Mucosa of descending colon (tissue), 3 donors: ENCODE data around the gene DSE. TPM values are rescaled to one million over a fixed set of nuclear protein-coding genes. Genes with fewer than 3 reads are reported as not detected.

ENCODE experiments used
- ATAC-seq: fragments of 200-7000 bp; cut with Tn5 transposase; one replicate; pipeline ENCODE4 v1.9.1; 2020; ENCODE audit warnings: mild to moderate bottlenecking, moderate library complexity
- DNase-seq, 3 donors: peaks; one replicate each; pipeline ENCODE4 v3.0.0-alpha.2; 2020
- H3K36me3 ChIP-seq: fragments of 200-600 bp; one replicate; pipeline ENCODE4 v1.8.0; 2021; ENCODE audit warnings: low read depth, mild to moderate bottlenecking
- H3K4me1 ChIP-seq: fragments of 200-600 bp; one replicate; pipeline ENCODE4 v1.8.0; 2021; ENCODE audit warnings: low read depth, mild to moderate bottlenecking
- H3K4me3 ChIP-seq: fragments of 200-600 bp; one replicate; pipeline ENCODE4 v1.8.0; 2021; ENCODE audit warnings: mild to moderate bottlenecking
- H3K9me3 ChIP-seq: fragments of 200-600 bp; one replicate; pipeline ENCODE4 v1.8.0; 2021; ENCODE audit warnings: mild to moderate bottlenecking
- intact Hi-C, 2 donors: fragments of 100-400 bp; cut with DNase I in 1 of 2; cut with micrococcal nuclease in 1 of 2; formaldehyde crosslinking; loops; one replicate each; pipeline versions ENCODE4 v1.11.0 to v1.11.1; 2022; cut with DNase I, micrococcal nuclease
- total RNA-seq, 3 donors: library from RNA; stranded (reverse); fragmentation: NEBNext Ultra II Directional in 2 of 3; extraction: Animal tissue kit (Norgen Biotek cat#: 25700) in 2 of 3; gene quantifications; one replicate each; pipeline versions ENCODE4 v1.2.1 to v1.2.4, GENCODE V29; 2021 to 2023
- TF ChIP-seq, protein P1 (sequence below): fragments of 200-600 bp; IDR thresholded peaks from one replicate; pipeline ENCODE4 v1.8.0; 2022; ENCODE audit warnings: antibody characterized with exemption, mild to moderate bottlenecking
- donor health status: DM: no; HTN: no; CAD: no; lungs with moderate emphysema.
- donor health status: DM: no; HTN: no; CAD: no.
- donor health status: DM: no; HTN: yes; CAD: no.

DSE gene
- total RNA-seq, 3 donors from 2014 or later: 6.3 to 23.8 (median 14.4) TPM

DNA sequence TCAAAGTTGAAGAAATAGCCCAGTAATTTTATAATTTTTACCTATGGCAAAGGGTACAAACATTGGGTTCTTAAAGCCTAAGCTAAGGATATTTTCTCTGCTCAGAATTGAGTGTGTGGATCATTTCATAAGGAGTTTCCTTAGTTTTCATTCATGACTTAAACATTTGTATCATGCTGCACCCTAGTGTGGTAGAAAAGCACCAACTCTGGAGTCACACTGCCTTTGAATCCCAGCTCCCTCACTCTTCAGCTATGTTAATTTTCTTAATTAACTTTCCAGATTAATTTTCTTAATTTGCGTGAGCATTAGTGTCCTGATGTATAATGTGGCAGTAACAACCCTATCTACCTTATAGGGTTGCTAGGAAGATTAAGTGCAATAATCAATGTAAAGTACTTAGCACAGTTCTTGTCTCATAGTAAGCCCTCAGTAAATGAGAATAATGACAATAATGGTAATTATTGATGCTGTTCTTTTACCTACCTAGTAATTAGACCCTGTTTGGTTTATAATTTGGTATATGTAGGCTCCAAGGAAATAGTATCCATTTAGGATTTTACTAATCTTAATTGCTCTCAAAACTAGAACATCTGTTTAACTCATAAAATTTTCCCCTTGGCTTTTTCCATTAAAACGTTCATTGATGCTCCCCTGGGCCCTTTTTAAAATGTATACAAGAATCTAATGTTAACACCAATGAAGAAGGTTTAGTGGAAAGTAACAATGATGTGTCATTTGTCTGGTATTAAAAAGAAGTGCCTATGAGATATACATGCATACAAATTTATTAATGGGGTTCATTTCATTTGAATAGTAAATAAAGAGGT, 31.6 kb downstream of the DSE start:
- DNase-seq (no peak), ATAC-seq (no peak)

DNA sequence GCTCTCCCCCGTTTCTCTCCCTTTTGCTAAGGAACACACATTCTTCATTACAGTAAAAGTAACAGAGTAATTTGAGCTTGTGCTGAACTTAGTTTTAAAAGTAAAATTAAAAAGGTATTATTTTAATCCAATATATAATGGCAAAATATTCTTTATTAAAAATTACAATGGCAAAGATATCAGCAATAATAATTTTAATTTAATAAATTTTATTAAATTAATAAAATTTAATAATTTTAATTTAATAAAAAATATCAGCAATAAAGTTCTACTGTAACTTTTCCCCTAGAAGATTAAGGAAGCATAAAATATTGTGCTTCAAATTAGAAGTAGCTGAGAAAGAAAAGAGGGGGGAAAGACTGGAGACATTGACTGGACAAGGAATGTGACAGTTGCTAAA, 32.5 kb downstream of the DSE start:
- no peak for ATAC-seq
- Histone ChIP-seq H3K4me1 (no peaks in the 10 kb centered on the region), H3K36me3 (no peaks in the 10 kb centered on the region), H3K4me3 (no peak overlapping the region), H3K9me3 (no peaks in the 10 kb centered on the region)
- DNase-seq: no peak
- intact Hi-C loops: no loop called here
- TF ChIP-seq, protein P1, sequence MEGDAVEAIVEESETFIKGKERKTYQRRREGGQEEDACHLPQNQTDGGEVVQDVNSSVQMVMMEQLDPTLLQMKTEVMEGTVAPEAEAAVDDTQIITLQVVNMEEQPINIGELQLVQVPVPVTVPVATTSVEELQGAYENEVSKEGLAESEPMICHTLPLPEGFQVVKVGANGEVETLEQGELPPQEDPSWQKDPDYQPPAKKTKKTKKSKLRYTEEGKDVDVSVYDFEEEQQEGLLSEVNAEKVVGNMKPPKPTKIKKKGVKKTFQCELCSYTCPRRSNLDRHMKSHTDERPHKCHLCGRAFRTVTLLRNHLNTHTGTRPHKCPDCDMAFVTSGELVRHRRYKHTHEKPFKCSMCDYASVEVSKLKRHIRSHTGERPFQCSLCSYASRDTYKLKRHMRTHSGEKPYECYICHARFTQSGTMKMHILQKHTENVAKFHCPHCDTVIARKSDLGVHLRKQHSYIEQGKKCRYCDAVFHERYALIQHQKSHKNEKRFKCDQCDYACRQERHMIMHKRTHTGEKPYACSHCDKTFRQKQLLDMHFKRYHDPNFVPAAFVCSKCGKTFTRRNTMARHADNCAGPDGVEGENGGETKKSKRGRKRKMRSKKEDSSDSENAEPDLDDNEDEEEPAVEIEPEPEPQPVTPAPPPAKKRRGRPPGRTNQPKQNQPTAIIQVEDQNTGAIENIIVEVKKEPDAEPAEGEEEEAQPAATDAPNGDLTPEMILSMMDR: no peak

More for the DNA sequence above, 31.6 kb downstream of the DSE start:
- TF ChIP-seq, protein P1: no peak
- intact Hi-C loops: no loop called here
- H3K9me3 ChIP-seq: no peaks in the 10 kb centered on the region
- H3K36me3 ChIP-seq: no peaks in the 10 kb centered on the region
- H3K4me1 ChIP-seq: no peaks in the 10 kb centered on the region
- no peak overlapping the region for H3K4me3 ChIP-seq

GRCh38 chr6:116404696-116405095, 33.9 kb downstream of the DSE start:
- no peak for DNase-seq
- Histone ChIP-seq H3K4me3 (no peak overlapping the region), H3K4me1 (no peaks in the 10 kb centered on the region), H3K36me3 (no peaks in the 10 kb centered on the region), H3K9me3 (no peaks in the 10 kb centered on the region)
- intact Hi-C loops: no loop called here
- TF ChIP-seq, protein P1: no peak
- no peak for ATAC-seq

DNA sequence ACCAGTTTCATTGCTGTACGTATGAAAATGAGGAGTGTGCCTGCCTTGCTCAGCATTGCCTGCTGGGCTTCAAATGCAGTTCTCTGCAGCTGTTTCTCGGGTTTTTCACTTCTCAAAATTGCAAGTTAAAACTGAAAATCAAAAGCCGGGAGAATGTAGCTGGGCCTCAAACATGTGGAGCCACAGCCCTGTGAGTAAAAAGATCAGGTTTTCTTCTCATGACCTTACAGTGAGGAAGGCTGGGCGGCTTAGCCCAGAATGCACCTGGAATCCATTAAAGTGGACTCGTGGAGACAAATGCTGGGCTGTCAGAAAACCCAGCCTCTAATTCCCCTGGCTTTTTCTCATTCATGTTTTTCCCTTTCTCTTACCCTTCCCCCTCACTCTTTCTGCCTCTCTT, 34.4 kb downstream of the DSE start:
- Histone ChIP-seq H3K4me3 (no peak overlapping the region), H3K36me3 (no peaks in the 10 kb centered on the region), H3K4me1 (no peaks in the 10 kb centered on the region), H3K9me3 (no peaks in the 10 kb centered on the region)
- no peak for DNase-seq
- ATAC-seq: peak; percentile 34
- intact Hi-C loops: no loop called here
- TF ChIP-seq, protein P1: no peak

DNA sequence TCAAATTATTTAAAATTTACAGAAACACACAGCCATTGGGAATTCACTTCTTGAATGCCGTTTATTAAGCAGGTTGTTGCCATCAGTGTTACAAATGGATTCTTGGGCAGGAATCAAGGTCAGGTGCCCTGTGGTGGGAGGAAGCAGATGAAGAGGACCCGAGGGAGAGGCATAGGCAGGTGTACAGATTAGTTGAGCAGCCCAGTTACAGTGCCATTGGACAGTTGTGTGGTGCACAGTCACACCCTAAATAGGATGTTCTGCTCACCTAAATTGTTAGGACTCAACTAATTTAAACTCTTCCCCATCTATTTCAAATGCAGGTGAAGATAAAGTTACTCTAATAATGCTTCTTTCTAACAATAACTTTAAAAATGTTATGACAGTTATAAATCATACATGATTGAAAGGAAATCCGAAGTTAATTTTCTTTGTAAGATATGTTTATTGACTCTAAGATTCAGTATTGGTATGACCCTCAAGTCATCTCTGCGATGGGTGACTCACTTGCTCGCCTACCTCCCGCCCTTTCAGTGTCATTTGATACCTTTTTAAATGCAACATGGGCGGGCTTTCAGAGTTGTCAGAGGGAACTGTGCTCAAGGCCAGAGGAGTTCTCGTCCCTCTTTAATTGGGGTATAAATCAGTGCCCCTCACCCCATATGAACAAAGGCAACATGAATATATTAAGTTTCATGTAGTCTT, 35.1 kb downstream of the DSE start:
- DNase-seq: no peak
- intact Hi-C loops: no loop called here
- no peak for ATAC-seq
- H3K9me3 ChIP-seq: no peaks in the 10 kb centered on the region
- no peaks in the 10 kb centered on the region for H3K36me3 ChIP-seq
- H3K4me1 ChIP-seq: no peaks in the 10 kb centered on the region
- TF ChIP-seq, protein P1: no peak
- no peak overlapping the region for H3K4me3 ChIP-seq
